Mesenchymal stem cell (in vitro differentiated cells and primary cell): ENCODE measurements around the gene ZNF85.
"Not testable (repeated sequence)": the region's sequence is repeated elsewhere in the genome, so short reads cannot be mapped to it uniquely, and the experiment has no call there.

Source experiments
- DNase-seq: peaks from one replicate; pipeline ENCODE4 v3.0.0-alpha.2; 2013
- H2AFZ ChIP-seq: one replicate; pipeline ENCODE4 v1.6.1; 2013; ENCODE audit warnings: low read depth, mild to moderate bottlenecking, control low read depth, inconsistent platforms, low read length, moderate library complexity
- H2AK5ac ChIP-seq: 2 replicates; pipeline ENCODE4 v1.6.1; 2013; ENCODE audit warnings: low read length, moderate library complexity, mild to moderate bottlenecking, inconsistent platforms; ENCODE audit not compliant: severe bottlenecking
- H2BK120ac ChIP-seq: one replicate; pipeline ENCODE4 v1.6.1; 2013; ENCODE audit warnings: low read depth, mild to moderate bottlenecking, inconsistent platforms, low read length, moderate library complexity
- H2BK12ac ChIP-seq, 2 experiments: one replicate each; pipeline ENCODE4 v1.6.1; 2013; ENCODE audit warnings: inconsistent platforms in 2 of 2, low read length in 2 of 2, mild to moderate bottlenecking in 2 of 2, moderate library complexity in 2 of 2, control low read depth in 1 of 2
- H2BK15ac ChIP-seq: one replicate; pipeline ENCODE4 v1.6.1; 2013; ENCODE audit warnings: mild to moderate bottlenecking, low read depth, inconsistent platforms; ENCODE audit not compliant: poor library complexity, severe bottlenecking
- H2BK5ac ChIP-seq: 2 replicates; pipeline ENCODE4 v1.6.1; 2013; ENCODE audit warnings: low read depth, mild to moderate bottlenecking, low read length, control low read depth, inconsistent platforms; ENCODE audit not compliant: poor library complexity, severe bottlenecking
- H3K14ac ChIP-seq, 2 experiments: one replicate each; pipeline ENCODE4 v1.6.1; 2013; ENCODE audit warnings: inconsistent platforms in 2 of 2, low read length in 2 of 2, control low read depth in 1 of 2, mild to moderate bottlenecking in 1 of 2, moderate library complexity in 1 of 2
- H3K18ac ChIP-seq, 2 experiments: one replicate each; pipeline ENCODE4 v1.6.1; 2013; ENCODE audit warnings: inconsistent platforms in 2 of 2, low read length in 2 of 2, control low read depth in 1 of 2, low read depth in 1 of 2, mild to moderate bottlenecking in 1 of 2
- H3K23ac ChIP-seq, 2 experiments: one replicate each; pipeline ENCODE4 v1.6.1; 2013; ENCODE audit warnings: inconsistent platforms in 2 of 2, low read length in 2 of 2, mild to moderate bottlenecking in 2 of 2, moderate library complexity in 2 of 2, control low read depth in 1 of 2
- H3K27ac ChIP-seq: 2 replicates; pipeline ENCODE4 v1.5.1; 2013; ENCODE audit warnings: mild to moderate bottlenecking, moderate library complexity, low read length, control low read depth, inconsistent platforms; ENCODE audit not compliant: poor library complexity, severe bottlenecking
- H3K27me3 ChIP-seq, 2 experiments: 2 replicates each; pipeline versions ENCODE4 v1.6.1 to v1.7.0; 2013; ENCODE audit warnings: low read length in 2 of 2, mild to moderate bottlenecking in 2 of 2, moderate library complexity in 2 of 2, control low read depth in 1 of 2, inconsistent platforms in 1 of 2; ENCODE audit not compliant: control insufficient read depth in 1 of 2, insufficient read depth in 1 of 2
- H3K36me3 ChIP-seq, 2 experiments: 2 replicates each; pipeline versions ENCODE4 v1.6.1 to v1.7.0; 2013; ENCODE audit warnings: low read length in 2 of 2, control low read depth in 1 of 2, inconsistent platforms in 1 of 2, low read depth in 1 of 2, mild to moderate bottlenecking in 1 of 2; ENCODE audit not compliant: insufficient read depth in 2 of 2, control insufficient read depth in 1 of 2
- H3K4ac ChIP-seq, 2 experiments: one replicate each; pipeline ENCODE4 v1.6.1; 2013; ENCODE audit warnings: inconsistent platforms in 2 of 2, low read length in 2 of 2, mild to moderate bottlenecking in 2 of 2, moderate library complexity in 2 of 2, control low read depth in 1 of 2, low read depth in 1 of 2
- H3K4me1 ChIP-seq: 2 replicates; pipeline ENCODE4 v1.6.1; 2013; ENCODE audit warnings: low read depth, low read length, control low read depth; ENCODE audit not compliant: control insufficient read depth, insufficient read depth
- H3K4me2 ChIP-seq: 2 replicates; pipeline ENCODE4 v1.6.1; 2013; ENCODE audit warnings: low read length, mild to moderate bottlenecking, inconsistent platforms; ENCODE audit not compliant: poor library complexity, severe bottlenecking
- H3K4me3 ChIP-seq, 2 experiments: 2 replicates each; pipeline versions ENCODE4 v1.5.1 to v1.7.0; 2013; ENCODE audit warnings: low read length in 2 of 2, mild to moderate bottlenecking in 2 of 2, control low read depth in 1 of 2, low read depth in 1 of 2; ENCODE audit not compliant: insufficient read depth in 1 of 2
- H3K79me1 ChIP-seq: replicated peaks from 2 replicates; pipeline ENCODE4 v1.6.1; 2013; ENCODE audit warnings: mild to moderate bottlenecking, control low read depth, low read length, inconsistent platforms; ENCODE audit not compliant: poor library complexity, severe bottlenecking
- H3K9ac ChIP-seq: 2 replicates; pipeline ENCODE4 v1.7.0; 2013; ENCODE audit warnings: mild to moderate bottlenecking, low read length, moderate library complexity
- H3K9me3 ChIP-seq: 2 replicates; pipeline ENCODE4 v1.7.0; 2013; ENCODE audit warnings: mild to moderate bottlenecking, low read length; ENCODE audit not compliant: control insufficient read depth
- H4K8ac ChIP-seq: one replicate; pipeline ENCODE4 v1.6.1; 2013; ENCODE audit warnings: inconsistent platforms, mild to moderate bottlenecking, low read length, moderate library complexity
- H4K91ac ChIP-seq: one replicate; pipeline ENCODE4 v1.6.1; 2013; ENCODE audit warnings: mild to moderate bottlenecking, low read length, inconsistent platforms
- WGBS: methylation state at CpG from one replicate; pipeline ENCODE4 v1.1.7; 2013; ENCODE audit warnings: mixed read lengths; 5-methylcytosine and 5-hydroxymethylcytosine counted together

Gene ZNF85

DNA sequence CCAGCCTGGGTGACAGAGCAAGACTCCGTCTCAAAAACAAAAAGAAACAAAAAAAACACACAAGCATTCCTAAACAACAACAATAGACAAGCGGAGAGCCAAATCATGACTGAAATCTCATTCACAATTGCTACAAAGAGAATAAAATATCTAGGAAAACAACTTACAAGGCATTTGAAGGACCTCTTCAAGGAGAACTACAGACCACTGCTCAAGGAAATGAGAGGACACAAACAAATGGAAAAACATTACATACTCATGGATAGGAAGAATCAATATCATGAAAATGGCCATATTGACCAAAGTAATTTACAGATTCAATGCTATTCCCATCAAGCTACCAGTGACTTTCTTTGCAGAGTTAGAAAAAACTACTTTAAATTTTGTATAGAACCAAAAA lies 69.7 kb downstream of the ZNF85 start:
- H3K4me2 ChIP-seq, H3K27me3 ChIP-seq, H3K4me1 ChIP-seq, H3K4ac ChIP-seq, H3K4me3 ChIP-seq, H4K8ac ChIP-seq, H2BK5ac ChIP-seq, H3K79me1 ChIP-seq, H2AK5ac ChIP-seq, H3K14ac ChIP-seq, H4K91ac ChIP-seq, H3K27ac ChIP-seq, H2AFZ ChIP-seq, H3K23ac ChIP-seq, H3K18ac ChIP-seq, H2BK12ac ChIP-seq, H3K9ac ChIP-seq, DNase-seq, H2BK120ac ChIP-seq, H2BK15ac ChIP-seq, H3K36me3 ChIP-seq: not testable (repeated sequence)
- peaks cover 15% of the 10 kb centered on the region for H3K9me3 ChIP-seq
- 81% methylated on average over 2 of the region's 2 CpGs for WGBS

GRCh38 chr19:20999731-21000352 lies 76.8 kb downstream of the ZNF85 start:
- 6% methylated on average over 29 of the region's 29 CpGs for WGBS
- no peak overlapping the region for H3K4ac ChIP-seq

More at GRCh38 chr19:20999731-21000352, 76.8 kb downstream of the ZNF85 start:
- peak; percentile 84 for DNase-seq
- Histone ChIP-seq H2BK5ac (no peak overlapping the region), H2AK5ac (no peak overlapping the region), H3K27ac (no peak overlapping the region), H2AFZ (peak overlapping the region; percentile 6), H3K9me3 (no peaks in the 10 kb centered on the region), H3K4me2 (peak overlapping the region; percentile 76), H3K79me1 (no peaks in the 10 kb centered on the region), H4K8ac (peak overlapping the region; percentile 61), H3K4me1 (peaks cover 5% of the 10 kb centered on the region), H3K23ac (no peak overlapping the region), H3K9ac (peak overlapping the region; percentile 77), H3K36me3 (no peaks in the 10 kb centered on the region), H2BK120ac (no peak overlapping the region), H4K91ac (no peak overlapping the region), H2BK15ac (no peak overlapping the region), H3K14ac (no peak overlapping the region), H3K18ac (no peak overlapping the region), H3K4me3 (peak overlapping the region; percentile 55 to 80), H2BK12ac (no peak overlapping the region), H3K27me3 (no peaks in the 10 kb centered on the region)
